DOHH2 (cell line): Measurements from ENCODE around the gene CACNA1D.

Experiments used
- H3F3A ChIP-seq: fragments of 200-600 bp; sonication (generic), shearing (Covaris generic); 2 replicates; pipeline ENCODE4 v1.6.0; 2016; ENCODE audit warnings: antibody characterized with exemption, mild to moderate bottlenecking; ENCODE audit not compliant: control insufficient read depth, insufficient read depth
- H3K27ac ChIP-seq: fragments of 200-600 bp; sonication (generic); 2 replicates; pipeline ENCODE4 v1.5.1; 2014; ENCODE audit warnings: low read depth, mild to moderate bottlenecking, low read length, moderate library complexity
- H3K27me3 ChIP-seq: fragments of 200-600 bp; sonication (generic); 2 replicates; pipeline ENCODE4 v1.6.1; 2014; ENCODE audit warnings: mild to moderate bottlenecking, low read length, mixed read lengths; ENCODE audit not compliant: control insufficient read depth
- H3K36me3 ChIP-seq: fragments of 200-600 bp; sonication (generic); 2 replicates; pipeline ENCODE4 v1.6.1; 2014; ENCODE audit warnings: mild to moderate bottlenecking, low read length, moderate library complexity, mixed read lengths; ENCODE audit not compliant: control insufficient read depth
- H3K4me1 ChIP-seq: fragments of 200-600 bp; sonication (generic); 2 replicates; pipeline ENCODE4 v1.6.1; 2014; ENCODE audit warnings: mild to moderate bottlenecking, low read length, mixed read lengths; ENCODE audit not compliant: control insufficient read depth
- H3K4me2 ChIP-seq: fragments of 200-600 bp; sonication (generic); 2 replicates; pipeline ENCODE4 v1.6.0; 2014; ENCODE audit warnings: mild to moderate bottlenecking, low read length, moderate library complexity
- H3K4me3 ChIP-seq: fragments of 200-600 bp; sonication (generic); 2 replicates; pipeline ENCODE4 v1.5.1; 2014; ENCODE audit warnings: mild to moderate bottlenecking, low read length, mixed read lengths
- H3K79me2 ChIP-seq: fragments of 200-600 bp; sonication (generic); 2 replicates; pipeline ENCODE4 v1.6.1; 2014; ENCODE audit warnings: mild to moderate bottlenecking, low read length, mixed read lengths; ENCODE audit not compliant: control insufficient read depth
- H3K9me2 ChIP-seq: fragments of 200-600 bp; sonication (generic); replicated peaks from 2 replicates; pipeline ENCODE4 v1.6.1; 2014; ENCODE audit warnings: mild to moderate bottlenecking, low read length, mixed read lengths; ENCODE audit not compliant: control insufficient read depth
- H3K9me3 ChIP-seq: fragments of 200-600 bp; sonication (generic); 2 replicates; pipeline ENCODE4 v1.6.1; 2014; ENCODE audit warnings: antibody characterized with exemption, low read length, mixed read lengths; ENCODE audit not compliant: control insufficient read depth, insufficient read depth
- H4K20me1 ChIP-seq: fragments of 200-600 bp; sonication (generic); 2 replicates; pipeline ENCODE4 v1.6.0; 2014; ENCODE audit warnings: low read depth, mild to moderate bottlenecking, antibody characterized with exemption, low read length, moderate library complexity; ENCODE audit not compliant: control insufficient read depth, insufficient read depth
- CTCF ChIP-seq: fragments of 200-600 bp; sonication (generic); IDR thresholded peaks from one replicate; pipeline ENCODE4 v1.5.1; 2014; ENCODE audit warnings: antibody characterized with exemption, mild to moderate bottlenecking, low read depth, low read length; ENCODE audit not compliant: poor library complexity, severe bottlenecking
- EZH2phosphoT487 ChIP-seq: fragments of 200-600 bp; sonication (generic); IDR thresholded peaks from 2 replicates; pipeline ENCODE4 v1.6.1; 2017; ENCODE audit warnings: borderline replicate concordance, mild to moderate bottlenecking, antibody characterized with exemption, low read length, moderate library complexity, mixed read lengths

CACNA1D gene

DNA sequence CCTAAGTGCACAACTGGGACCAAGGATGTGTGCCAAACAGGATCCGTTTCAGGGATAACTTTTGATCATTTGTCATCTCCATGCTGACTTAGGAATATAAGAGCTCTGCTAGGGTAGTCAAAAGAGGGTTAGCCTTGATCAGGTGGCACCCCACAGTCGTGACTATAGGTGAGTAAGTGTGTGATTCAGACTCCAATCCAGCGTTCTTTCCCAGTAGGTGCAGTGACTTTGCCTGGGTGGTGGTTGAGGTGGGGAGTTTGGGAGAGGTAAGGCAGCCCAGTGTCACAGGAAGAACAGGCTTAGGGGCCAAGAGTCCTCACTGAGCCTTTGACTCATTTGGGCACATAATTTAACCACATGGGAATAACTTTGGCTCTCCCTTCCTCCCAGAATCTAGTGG lies 300.8 kb downstream of the CACNA1D start:
- H3K9me3 ChIP-seq, result no peaks in the 10 kb centered on the region
- H3K4me3 ChIP-seq, result no peak overlapping the region
- H3K9me2 ChIP-seq, result no peaks in the 10 kb centered on the region
- H3K4me1 ChIP-seq, result no peaks in the 10 kb centered on the region
- no peaks in the 10 kb centered on the region for H3K79me2 ChIP-seq
- TF ChIP-seq CTCF (no peak), EZH2phosphoT487 (no peak)
- no peaks in the 10 kb centered on the region for H4K20me1 ChIP-seq
- no peaks in the 10 kb centered on the region for H3F3A ChIP-seq
- H3K27me3 ChIP-seq, result no peaks in the 10 kb centered on the region
- H3K27ac ChIP-seq, result no peak overlapping the region
- H3K36me3 ChIP-seq, result no peaks in the 10 kb centered on the region
- no peak overlapping the region for H3K4me2 ChIP-seq

DNA sequence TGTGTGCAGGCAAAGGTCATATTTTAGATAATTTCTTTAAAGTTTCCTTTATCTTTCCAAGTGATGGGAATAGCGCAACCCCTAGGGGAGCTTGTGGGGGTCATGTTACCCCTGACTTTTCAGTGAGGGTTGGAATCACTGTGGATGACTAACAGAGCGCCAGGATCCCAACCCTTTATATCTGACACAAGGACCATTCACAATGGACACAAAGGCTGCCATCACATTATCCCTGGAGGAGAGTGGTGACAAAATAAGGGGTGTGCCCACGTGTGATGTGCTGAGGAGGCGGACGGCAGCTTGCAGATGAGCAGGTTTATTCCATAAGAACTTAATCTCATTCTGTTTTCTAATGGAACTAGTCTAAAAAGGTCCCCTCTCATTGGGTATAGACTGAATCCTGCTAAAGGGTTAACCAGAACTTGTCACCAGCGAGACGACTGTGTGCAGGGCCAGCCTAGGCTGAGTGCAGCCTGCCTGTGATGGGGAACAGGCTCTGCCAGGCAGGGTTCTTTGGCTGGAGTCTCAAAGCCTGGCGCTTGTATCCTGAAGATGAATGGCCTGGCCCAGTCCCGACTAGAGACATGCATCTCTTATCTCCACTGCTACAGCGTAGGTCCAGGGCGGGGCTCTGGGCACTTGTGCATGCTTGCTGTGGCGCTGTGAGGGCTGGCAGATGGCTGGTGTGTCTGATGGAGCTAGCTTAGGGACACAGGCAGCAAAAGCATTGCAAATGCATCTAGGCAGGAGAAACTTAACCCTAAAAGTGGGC lies 301.6 kb downstream of the CACNA1D start:
- H3K36me3 ChIP-seq, result no peaks in the 10 kb centered on the region
- H3K9me2 ChIP-seq, result no peaks in the 10 kb centered on the region
- no peak overlapping the region for H3K4me2 ChIP-seq
- no peaks in the 10 kb centered on the region for H3K79me2 ChIP-seq
- H3F3A ChIP-seq, result no peaks in the 10 kb centered on the region
- no peaks in the 10 kb centered on the region for H3K4me1 ChIP-seq
- no peaks in the 10 kb centered on the region for H3K27me3 ChIP-seq
- no peaks in the 10 kb centered on the region for H4K20me1 ChIP-seq
- TF ChIP-seq CTCF (no peak), EZH2phosphoT487 (no peak)
- H3K27ac ChIP-seq, result no peak overlapping the region
- no peak overlapping the region for H3K4me3 ChIP-seq
- no peaks in the 10 kb centered on the region for H3K9me3 ChIP-seq

GRCh38 chr3:53798144-53798543 lies 303.7 kb downstream of the CACNA1D start:
- Histone ChIP-seq H3F3A (no peaks in the 10 kb centered on the region), H4K20me1 (no peaks in the 10 kb centered on the region), H3K4me3 (no peak overlapping the region), H3K36me3 (no peaks in the 10 kb centered on the region), H3K27me3 (no peaks in the 10 kb centered on the region), H3K79me2 (no peaks in the 10 kb centered on the region), H3K9me3 (no peaks in the 10 kb centered on the region), H3K27ac (no peak overlapping the region), H3K4me2 (no peak overlapping the region), H3K9me2 (no peaks in the 10 kb centered on the region), H3K4me1 (no peaks in the 10 kb centered on the region)
- TF ChIP-seq EZH2phosphoT487, result no peak
- TF ChIP-seq CTCF, result no peak
